HG03457 (cell line): ENCODE results near the gene MS4A10.

Source experiments
- ATAC-seq: cut with Tn5 transposase; IDR thresholded peaks from one replicate; pipeline ENCODE4 v1.9.1; 2021; ENCODE audit warnings: moderate number of reproducible peaks; ENCODE audit not compliant: unreplicated experiment

The MS4A10 gene

DNA sequence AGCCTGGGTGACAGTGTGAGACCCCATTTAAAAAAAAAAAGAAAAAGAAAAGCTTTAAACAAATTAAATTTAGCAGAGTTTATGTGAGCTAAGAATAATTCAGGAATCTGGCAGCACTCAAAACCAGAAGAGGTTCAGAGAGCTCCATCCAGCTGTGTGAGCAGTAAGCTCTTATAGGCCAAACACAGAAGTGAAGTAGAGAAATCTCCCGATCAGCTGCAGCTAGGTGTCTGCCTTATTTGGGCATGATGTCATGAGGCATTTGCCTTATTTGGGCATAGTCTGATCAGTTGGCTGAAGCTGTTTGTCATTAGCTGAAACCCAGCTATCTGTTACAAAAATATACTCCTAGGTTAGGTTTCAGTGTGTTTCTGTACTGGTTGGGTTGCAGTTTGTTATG is 20.3 kb upstream of the MS4A10 start:
- peak; percentile 29 for ATAC-seq

DNA sequence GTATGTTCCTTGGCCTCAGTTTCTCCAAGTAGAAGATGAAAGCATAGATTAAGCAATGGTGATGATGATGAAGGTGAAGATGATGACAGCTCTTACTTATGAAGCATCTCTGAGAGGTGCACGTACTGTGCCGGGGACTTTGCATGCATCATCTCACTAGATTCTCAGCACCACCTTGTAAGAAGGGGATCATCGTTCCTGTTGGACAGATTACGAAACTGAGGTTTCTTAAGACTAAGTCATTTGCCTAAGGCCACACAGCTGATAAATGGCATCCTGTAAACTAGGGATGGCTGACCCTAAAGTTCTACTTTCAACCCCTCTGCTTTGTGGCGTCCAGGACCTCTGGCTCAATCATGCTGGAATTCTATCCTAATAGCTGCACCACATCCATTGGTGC is 19.8 kb upstream of the MS4A10 start:
- ATAC-seq, result no peak

DNA sequence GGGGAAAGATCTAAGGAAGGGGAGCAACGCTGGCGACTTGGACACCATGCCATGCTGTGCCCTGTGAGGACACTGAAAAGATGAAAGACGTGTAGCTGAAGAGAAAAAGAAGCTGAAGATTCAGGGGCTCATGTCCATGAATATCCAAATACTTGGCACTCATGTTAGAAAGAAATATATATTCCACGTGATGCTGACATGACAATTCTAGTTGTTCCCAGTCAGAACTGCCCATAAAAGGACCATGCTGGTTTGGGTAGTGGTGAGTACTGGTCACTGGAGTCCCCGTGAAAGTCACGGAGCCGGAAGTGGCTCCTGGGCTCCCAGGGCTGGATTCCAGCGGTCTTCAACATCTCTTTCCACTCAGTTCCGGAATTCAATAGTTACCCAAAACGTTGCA is 18.6 kb upstream of the MS4A10 start:
- no peak for ATAC-seq

DNA sequence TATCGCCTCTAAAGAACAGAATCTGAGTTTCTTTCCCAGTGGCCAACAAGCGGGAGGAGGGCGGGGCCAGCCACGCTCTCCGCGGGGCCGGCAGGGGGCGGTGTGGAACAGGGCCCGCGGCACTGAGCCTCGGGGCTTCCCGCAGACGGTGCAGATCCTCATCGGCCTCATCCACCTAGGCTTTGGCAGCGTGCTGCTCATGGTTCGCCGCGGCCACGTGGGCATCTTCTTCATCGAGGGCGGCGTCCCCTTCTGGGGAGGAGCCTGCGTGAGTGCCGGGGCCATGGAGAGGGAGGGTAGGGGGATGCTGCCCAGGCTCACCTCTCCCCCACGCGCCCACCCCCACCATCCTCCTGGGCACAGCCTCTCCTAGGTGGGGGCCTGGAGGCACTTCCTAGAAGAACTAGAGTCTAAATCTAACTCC is 17.7 kb upstream of the MS4A10 start:
- ATAC-seq, result no peak

DNA sequence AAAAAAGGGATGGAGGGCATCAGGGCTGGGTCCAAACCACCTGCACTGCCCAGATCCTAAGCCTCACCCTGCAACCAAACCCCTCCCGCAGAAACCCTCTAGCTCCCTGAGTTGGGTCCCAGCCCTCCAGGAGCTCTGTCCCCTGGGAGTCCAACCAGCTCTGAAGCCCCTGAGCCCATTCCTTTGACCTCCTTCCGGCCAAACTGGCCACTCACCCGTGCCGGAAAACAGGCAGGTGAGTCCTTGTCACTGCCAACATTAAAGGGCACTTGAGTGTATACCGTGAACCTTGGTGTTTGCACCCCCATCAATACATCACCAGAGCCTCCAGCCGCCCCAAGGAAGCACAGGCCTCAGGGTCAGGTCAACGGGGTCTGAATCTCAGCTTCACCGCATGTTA is 16.9 kb upstream of the MS4A10 start:
- ATAC-seq, result no peak

DNA sequence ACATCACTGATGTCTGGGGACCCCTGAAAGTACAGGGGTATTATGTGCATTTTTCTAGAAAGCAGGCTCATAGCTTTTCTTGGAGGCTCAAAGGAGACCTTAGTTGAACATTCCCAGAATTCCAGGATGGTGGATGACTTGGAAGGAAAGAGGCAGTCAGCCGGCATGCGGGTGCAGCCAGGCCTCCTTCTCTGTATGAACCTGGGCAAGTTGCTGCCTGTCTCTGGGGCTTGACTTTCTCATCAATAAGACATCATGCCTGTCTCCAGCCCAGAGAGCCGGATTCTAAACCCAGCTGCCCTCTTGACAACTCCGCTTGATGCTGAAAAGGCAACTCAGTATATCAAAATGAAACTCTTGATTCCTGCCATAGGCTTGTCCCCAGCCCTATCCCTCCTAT is 15.9 kb upstream of the MS4A10 start:
- no peak for ATAC-seq

DNA sequence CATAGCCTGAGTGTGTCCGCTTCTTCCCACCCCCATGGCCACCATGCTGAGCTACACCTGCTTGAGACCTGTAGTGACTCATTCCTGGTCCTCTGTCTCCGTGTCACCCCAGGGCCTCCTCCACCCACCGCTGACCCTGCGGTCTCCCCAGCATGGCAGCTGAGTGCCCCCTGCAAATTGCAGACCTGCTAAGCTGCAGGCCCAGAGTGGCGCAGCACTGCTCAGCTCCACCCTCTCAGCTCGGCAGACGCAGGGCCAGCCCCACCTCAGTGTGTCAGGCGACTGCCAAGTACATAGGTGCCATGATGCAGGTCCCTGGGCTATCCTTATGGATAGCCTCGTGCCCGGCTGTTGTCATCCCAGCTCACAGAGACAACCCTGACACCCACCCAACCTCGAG is 15.3 kb upstream of the MS4A10 start:
- ATAC-seq, result no peak

DNA sequence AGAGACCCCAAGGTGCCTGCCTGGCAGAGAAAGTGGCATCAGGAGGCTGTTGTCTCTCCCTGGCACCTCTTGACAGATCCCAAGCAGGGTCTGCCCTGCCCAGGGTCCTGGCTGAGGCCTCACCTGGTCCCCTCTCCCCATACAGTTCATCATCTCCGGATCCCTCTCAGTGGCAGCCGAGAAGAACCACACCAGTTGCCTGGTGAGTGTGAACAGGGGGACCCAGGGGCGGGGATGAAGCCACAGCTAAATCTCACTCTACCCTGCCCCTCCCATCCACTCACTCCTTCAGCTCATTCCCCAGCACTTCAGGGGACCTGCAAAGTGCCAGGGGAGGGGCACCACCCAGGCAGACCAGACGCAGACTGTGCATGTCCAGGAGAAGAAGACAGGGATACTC is 14.0 kb upstream of the MS4A10 start:
- ATAC-seq, result no peak

DNA sequence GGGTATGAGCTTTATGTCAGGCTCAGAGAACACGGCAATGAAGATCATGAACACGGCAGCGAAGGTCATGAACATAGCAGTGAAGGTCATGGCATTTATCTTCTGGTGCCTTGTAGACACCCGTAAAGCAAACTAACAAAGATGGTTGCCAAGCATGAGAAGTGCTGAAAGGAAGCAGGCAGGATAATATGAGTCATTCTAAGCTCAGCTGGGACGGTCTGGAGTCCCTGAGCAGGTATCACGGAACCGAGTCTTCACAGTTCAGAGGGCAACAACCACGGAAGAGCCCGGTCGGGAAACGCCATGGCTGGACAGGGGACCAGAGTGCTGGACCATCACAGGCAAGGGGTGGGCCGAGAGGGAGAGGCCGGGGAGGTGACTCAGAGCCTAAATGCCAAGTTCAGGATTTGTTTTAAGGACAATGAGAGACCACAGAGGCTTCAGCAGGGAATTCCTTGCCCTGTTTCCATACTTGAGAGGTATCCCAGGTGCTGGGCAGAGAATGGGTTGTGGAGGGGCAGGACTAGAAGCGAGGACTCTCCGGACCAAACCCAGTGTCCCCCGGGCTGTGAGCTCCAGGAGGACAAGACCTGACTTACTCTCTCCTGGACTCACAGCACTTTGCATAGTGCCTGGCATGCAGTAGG is 13.1 kb upstream of the MS4A10 start:
- no peak for ATAC-seq

DNA sequence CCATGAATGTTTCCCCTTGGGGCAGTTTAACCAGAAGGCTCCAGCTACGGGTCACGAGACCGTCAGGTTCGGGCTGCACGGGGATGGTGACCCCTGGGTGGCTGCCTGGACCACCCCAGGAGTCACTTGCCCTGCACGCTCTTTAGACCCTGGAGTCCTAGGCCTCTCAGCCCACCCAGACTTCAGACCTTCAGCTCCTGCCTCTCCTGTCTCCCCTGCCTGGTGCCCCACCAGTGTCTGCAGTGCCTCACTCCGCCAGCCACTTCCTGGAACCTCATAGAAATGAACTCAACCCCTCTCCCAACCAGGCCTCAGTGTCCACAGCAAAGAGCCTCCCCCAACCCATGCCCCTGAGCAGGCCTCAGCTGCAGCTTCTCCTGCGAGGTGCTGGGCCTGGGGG is 12.5 kb upstream of the MS4A10 start:
- no peak for ATAC-seq

DNA sequence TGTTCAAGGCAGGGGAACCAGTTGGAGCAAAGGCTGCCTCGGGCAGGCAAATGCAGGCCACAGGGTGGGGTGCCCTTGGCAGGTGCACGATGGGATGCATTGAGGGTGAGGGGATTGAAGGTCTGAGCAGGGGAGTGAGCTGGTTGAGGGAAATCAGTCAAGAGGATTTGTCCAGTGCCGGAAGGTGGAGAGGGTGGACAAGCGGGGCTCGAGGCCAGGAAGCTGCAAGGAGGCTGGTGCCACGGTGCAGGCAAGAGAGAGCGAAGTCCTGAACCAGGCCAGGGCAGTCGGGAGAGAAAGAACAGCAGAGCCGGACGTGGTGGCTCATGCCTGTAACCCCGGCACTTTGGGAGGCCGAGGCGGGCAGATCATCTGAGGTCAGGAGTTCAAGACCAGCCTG is 10.4 kb upstream of the MS4A10 start:
- no peak for ATAC-seq

DNA sequence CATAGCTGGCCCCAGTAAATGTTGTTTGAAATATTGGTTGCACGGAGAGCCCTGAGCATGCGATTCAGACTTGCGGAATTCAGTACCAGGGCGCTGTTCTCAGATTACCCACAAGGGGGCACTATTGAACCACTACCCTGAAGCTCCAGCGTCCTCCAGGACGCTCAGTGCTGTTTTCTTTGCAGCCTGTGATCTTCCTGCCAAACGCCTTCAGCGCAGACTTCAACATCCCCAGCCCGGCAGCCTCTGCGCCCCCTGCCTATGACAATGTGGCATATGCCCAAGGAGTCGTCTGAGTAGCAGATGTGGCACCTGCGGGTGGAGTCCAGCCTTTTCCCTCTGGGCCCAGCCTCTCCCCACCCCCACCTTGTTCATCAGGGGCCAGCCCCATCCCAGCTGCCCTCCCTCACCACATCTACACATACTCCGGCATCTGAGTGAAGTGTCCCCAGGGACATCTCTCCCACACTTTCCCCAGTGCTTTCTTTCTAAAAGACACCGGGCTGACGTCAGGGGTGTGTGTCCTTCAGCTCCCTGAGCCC is 9.6 kb upstream of the MS4A10 start:
- ATAC-seq, result peak; percentile 47

DNA sequence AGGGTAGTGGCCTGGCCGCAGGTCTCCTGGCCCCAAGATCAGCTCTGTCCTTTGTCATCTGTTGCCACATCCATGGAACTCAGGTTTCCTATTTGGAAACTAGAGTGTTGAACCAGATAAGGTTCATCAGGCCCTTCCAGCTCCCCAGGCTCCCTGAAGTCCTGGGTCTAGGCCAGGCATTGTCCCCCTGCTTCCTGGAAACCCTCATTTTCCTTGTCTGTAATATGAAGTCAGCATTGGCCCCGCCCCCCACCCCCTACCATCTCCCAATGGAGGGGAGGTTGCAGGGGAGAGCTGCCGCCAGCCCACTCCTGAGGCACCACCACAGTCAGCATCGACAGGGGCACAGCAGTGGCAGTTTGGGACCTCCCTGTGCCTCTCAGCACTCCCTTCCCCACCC is 9.0 kb upstream of the MS4A10 start:
- ATAC-seq, result no peak

DNA sequence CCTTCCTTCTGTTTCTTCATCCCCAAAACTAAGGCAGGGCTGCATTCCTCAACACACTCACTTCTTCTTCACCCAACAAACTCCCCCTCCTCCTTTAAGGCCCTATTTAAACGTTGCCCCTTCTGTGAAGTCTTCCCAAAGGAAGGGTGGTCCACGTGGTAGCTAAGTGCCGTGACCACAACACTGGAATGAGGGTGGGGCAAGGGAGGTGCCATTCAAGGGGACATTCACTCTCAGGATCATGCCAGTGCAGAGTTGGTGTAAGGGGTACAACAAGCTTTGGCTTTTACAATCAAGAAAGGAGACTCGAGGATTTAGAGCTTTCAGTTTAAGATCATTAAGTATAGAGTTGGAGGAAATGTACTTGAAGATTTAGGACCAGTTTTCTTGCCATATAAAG is 8.0 kb upstream of the MS4A10 start:
- ATAC-seq, result no peak

DNA sequence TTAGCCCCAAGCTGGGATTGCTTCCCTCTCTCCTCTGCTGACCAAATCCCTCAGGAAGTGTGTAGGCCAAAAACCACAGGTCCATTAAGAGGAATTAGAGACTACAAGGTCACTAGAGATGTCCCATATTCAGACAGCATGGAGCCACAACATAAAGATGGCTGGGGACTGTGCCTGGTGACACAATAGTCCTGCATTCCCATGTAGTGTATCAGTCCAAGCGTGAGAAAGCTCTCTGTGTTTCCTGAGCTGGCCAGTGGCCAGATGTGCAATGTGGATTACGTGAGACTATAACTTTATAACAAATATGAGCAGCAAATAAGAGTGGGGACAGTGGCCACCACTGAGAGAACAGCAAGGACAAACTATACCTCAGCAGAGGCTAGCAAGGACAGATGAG is 7.6 kb upstream of the MS4A10 start:
- ATAC-seq, result no peak

DNA sequence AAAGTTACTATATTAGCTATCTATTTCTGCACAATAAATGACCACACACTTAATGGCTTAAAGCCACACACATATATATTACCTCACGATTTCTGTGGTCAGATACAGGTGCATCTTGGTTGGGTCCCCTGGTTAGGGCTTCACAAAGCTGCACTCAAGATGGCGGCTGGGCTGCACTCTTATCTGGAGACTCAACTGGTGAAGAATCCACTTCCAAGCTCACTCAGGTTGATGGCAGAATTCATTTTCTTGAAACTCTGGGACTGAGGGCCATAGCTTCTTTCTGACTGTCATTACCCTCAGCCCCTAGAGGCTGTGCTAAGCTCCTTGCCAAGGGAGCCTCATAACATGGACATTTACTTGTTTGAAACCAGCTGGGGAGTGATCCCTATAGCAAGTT is 5.1 kb upstream of the MS4A10 start:
- ATAC-seq, result no peak

DNA sequence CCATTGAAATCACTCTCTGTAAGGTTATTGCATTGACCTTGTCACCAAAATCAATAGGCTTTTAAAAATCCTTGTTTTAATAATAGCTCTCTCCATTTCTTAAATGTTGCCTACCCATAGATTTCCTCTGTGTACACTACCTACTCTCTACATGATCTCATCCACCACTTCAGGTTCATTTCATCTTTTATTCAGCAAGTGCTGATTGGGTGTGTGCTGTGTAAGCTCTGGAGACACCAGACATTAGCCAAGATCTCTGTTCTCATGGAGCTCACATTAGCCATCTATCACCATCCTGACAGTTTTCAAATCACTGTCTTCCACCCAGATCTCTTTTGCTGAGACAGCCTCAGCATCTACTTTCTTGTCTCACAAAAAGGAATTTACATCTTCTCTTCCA is 4.4 kb upstream of the MS4A10 start:
- no peak for ATAC-seq

DNA sequence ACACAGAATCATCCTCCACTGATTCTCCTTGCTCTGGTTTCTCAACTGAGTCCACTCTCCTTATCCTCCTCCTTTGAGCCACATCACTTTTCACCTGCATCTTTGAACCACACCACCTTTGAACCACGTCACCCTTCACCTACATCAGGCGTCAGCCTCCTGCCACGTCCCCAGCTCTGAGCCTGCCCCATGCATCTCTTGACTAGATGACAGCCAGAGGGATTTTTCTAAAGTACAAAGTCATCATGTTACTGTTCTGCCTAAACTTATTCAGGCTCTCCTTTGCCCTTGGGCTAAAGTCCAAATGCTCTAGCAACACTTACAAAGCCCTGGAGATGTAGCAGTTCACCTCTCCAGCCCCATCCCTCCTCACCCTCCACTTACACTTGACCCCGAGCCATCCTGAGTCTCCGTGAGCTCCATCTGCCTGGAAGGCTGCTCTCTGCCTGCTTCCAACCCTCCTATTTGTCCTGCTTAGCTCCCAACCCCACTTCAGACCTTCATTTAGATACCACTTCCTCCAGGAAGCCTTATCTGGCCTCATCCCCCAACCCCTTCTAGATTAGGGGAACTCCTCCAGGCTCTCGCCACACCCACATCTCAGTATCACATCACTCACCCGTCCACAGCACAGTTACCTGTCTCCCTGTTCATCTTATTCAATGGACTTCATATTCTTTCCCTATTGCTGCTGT is 3.7 kb upstream of the MS4A10 start:
- ATAC-seq, result no peak

DNA sequence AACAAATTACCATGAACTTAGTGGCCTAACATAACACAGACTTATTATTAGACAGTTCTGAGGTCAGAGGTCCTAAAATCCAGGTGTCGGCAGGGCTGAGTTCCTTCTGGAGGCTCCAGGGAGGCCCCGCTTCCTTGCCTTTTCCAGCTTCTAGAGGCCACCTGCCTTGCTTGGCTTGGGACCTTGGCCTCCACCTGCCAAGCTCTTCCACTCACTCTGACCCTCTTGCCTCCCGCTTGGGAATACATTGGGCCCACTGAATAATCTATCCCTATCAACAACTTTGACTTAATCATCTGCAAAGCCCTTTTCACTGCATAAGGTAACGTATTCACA is 3.2 kb upstream of the MS4A10 start:
- no peak for ATAC-seq

DNA sequence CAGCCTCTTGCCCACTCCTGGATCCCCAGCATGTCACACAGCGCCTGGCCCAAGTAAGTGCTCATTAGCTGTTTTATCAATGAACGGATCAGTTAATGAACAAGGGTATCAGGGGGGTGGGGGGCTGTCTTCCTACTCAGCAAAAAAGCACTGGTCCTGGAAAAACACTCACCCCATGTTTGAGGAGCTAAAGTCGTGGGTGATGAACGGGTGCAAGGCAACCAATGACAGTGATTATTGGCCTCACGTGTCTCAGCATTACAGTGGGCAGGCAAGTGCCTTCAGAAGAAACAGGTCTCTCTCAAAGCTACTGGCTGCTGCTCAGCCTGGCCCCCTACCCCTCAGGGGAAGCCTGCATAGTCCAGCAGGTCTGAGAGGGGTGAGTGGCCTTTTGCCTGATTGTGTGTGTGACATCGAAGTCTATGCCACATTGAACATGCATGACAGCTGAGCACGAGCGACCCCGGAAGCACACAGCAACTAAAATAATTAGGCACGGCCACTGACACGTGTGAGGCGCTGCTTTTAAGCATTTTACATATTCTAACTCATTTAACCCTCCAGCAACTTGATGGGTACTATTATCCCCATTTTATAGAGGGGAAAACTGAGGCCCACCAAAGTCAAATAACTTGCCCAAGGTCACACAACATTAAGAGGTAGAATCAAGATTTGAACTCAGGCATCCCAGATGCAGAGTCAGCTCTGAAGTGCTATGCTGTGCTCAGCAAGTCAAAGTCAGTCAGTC is 2.6 kb upstream of the MS4A10 start:
- no peak for ATAC-seq

DNA sequence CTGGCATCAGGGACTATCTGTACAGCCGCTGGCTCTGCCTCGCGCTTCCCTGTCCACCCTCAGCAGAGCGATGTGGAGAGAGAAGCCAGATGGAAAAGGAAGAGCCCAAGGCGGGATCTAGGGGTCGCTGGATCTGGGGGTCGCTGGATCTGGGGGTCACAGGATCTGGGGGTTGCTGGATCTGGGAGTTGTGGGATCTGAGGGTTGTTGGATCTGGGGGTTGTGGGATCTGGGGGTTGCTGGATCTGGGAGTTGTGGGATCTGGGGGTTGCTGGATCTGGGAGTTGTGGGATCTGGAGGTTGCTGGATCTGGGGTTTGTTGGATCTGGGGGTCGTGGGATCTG is 2.0 kb upstream of the MS4A10 start:
- ATAC-seq, result no peak

DNA sequence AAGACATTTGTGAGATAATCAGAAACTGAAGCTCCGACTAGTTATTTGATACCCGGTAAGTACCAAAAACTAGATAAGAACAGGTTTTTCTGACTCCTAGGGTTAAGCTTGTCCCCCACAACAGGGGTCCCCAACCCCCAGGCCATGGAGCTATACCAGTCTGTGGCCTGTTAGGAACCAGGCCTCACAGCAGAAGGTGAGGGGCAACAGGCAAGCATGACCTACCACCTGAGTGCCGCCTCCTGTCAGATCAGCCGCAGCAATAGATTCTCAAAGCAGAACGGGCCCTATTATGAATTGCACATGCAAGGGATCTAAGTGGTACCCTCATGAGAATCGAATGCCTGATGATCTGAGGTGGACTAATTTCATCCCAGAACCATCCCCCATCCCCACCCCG is 1.2 kb upstream of the MS4A10 start:
- ATAC-seq, result no peak
